NCI-H82 (cell line): ENCODE results near the gene CDH24.

ENCODE experiments used
- DNase-seq: peaks from one replicate; lab custom pipeline; 2025; lab: John Stamatoyannopoulos, UW

Gene CDH24, protein sequence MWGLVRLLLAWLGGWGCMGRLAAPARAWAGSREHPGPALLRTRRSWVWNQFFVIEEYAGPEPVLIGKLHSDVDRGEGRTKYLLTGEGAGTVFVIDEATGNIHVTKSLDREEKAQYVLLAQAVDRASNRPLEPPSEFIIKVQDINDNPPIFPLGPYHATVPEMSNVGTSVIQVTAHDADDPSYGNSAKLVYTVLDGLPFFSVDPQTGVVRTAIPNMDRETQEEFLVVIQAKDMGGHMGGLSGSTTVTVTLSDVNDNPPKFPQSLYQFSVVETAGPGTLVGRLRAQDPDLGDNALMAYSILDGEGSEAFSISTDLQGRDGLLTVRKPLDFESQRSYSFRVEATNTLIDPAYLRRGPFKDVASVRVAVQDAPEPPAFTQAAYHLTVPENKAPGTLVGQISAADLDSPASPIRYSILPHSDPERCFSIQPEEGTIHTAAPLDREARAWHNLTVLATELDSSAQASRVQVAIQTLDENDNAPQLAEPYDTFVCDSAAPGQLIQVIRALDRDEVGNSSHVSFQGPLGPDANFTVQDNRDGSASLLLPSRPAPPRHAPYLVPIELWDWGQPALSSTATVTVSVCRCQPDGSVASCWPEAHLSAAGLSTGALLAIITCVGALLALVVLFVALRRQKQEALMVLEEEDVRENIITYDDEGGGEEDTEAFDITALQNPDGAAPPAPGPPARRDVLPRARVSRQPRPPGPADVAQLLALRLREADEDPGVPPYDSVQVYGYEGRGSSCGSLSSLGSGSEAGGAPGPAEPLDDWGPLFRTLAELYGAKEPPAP

GRCh38 chr14:23056956-23057756 is at the start of gene CDH24:
CDH24 (minus strand) TSS chr14:23057520; CDS start chr14:23055733, 1,787 bp downstream.
- no peak for DNase-seq

- no peak for DNase-seq
These were observed 49.4 kb upstream of the CDH24 start for GRCh38 chr14:23106747-23107045.

- DNase-seq, result no peak
These were observed 48.1 kb upstream of the CDH24 start for GRCh38 chr14:23105348-23105824.

- DNase-seq, result no peak
These were observed 47.4 kb upstream of the CDH24 start, which contains the start of gene CIROP for GRCh38 chr14:23104591-23105347. CIROP (minus strand) TSS chr14:23104989; CDS start chr14:23104920, 69 bp downstream.

DNA sequence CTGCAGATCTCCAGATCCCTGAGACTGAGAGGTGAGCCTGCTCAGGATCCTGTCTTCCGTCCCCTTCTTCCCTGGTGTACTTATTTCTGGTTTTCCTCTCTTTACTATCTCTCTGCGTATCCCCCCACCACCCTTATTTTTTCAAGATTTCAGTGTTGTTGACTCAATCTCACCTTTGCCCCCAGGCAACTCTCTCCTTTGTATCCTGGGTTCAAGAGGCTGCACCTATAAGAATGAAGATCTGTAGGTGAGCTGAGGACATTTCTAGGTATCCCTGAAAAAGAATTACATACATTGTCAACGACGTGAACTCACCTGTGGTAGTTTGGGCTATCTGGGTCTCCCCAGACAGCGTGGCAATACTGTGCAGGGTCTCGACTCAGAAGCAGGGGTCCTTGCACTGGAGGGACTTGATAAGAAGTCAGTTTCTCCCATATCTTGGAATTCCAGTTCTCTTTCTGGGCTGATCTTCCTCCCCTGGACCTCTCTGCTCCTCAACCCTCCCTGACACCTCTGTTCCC is 46.8 kb upstream of the CDH24 start:
- DNase-seq, result no peak

GRCh38 chr14:23103581-23103980 is 46.3 kb upstream of the CDH24 start:
- no peak for DNase-seq

- DNase-seq, result no peak
These were observed 45.5 kb upstream of the CDH24 start for GRCh38 chr14:23102801-23103200.

DNA sequence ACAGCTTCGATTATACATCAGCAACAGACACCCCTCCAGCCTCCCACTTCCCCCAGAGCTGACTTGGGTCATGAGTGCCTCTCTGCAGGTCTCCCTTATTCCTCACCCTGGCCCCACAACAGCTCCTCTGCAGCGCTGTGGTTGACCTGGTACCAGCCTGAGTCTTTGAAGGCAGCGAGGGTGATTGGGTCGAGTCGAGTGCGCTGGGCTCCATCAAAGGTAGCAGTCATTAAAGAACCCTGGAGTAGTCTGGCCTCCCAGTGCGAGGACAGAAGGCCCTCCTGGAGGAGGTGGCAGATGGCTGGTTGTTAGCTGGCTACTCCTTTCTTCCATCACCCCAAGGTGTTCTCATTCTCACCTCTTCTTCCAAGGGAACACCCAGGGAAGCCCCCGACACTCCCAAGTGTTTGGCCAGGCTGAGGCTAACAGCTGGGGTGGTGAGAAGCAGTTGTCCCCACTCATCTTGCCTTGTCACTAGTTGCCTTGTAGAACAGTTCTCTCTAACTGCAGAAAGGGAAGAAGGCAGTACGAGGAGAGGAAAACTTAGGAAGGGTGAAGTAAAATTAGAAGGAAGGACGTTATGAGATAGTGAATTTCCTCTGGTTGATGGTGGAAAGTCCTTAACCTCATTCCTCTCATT is 44.8 kb upstream of the CDH24 start:
- no peak for DNase-seq

- DNase-seq, result peak; percentile 72
These were observed 44.1 kb upstream of the CDH24 start for GRCh38 chr14:23101213-23101970.

- peak; percentile 61 for DNase-seq
These were observed 42.0 kb upstream of the CDH24 start for GRCh38 chr14:23099212-23099861.

- DNase-seq, result no peak
These were observed 40.5 kb upstream of the CDH24 start for GRCh38 chr14:23097786-23098185.

DNA sequence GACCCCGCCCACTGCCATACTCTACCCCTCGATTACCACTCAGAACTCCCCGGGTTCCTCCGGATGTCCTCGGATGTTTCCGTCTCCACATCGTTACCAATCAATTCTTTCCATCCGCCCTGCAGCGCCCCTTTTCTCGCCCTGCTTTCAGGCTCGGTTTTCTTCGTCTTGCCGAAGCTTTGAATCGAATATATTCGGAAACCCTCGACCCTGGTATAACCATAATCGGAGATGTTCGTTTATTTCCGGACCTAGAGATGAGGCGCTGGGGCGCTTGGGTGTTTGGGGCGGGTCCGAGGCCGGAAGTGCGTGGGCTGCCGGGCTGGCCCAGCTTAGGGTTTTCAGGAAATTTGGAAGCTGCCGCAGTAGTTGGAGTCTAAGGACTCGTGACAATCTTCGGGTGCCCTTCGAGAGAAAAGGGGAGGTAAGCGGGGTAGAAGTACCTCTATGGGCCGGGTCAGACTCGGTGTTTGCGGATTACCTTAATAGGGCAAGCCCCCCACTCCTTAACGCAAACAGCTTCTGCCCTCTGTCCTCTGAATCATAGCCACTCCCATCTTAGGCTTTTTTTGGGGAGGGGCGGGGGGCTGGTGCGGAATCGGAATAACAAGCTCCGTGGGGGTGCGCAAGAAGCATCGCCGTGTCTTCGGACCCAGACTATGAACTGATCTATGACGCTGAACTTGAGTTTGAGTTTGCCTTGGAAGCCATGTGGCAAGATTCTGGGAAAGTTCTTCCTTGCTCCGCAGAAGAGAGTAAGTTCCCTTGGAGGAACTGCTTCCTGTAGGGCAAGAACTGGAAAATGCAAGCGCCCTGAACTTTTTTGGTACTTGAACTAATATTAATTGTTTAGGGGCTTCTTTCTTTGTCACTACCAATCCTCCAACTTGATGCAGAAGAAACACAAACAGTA is 38.1 kb upstream of the CDH24 start, which contains the start of gene C14orf119:
TSS of gene C14orf119 (plus strand) at position 310 of the 913 bp plus-strand sequence. CDS start 2,154 bp downstream, outside the sequence.
- DNase-seq, result no peak

GRCh38 chr14:23094666-23095195 is 37.4 kb upstream of the CDH24 start, which contains the start of gene ACIN1:
ACIN1 (minus strand) TSS chr14:23095136; CDS start chr14:23095112, 24 bp downstream.
- DNase-seq, result no peak

DNA sequence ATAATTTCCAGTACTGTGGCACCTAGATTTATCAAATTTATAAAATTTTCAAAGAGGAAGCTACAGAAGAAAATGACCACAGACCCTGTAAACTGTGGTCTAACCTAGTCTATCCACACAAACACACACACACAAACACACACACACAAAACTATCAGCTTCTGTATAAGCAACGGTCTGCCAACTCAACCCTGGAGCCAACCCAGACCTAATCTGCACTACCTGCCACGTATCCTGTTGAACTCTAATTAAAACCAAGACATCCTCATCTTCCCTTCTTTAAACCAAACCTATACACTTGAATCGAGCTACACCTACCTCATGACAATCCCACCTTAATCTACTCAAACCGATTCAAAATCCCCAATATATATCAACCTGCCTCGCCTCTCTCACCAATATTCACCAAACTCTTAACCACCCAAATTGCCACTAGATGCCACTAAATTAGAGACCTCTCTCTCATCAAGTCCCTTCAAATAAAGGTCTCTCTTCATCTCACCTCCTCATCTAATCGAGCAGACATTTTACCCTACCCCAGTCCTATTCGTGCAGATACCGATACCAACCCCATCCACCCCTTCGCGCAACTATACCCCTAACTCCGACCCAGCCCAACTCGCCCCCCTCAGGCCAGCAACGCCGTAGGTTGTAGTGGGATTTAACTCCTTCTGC is 36.8 kb upstream of the CDH24 start:
- DNase-seq, result no peak

GRCh38 chr14:23093526-23093925 is 36.2 kb upstream of the CDH24 start:
- DNase-seq, result no peak

- DNase-seq, result no peak
These were observed 35.8 kb upstream of the CDH24 start for GRCh38 chr14:23093104-23093503.
